GM19043 (cell line): ENCODE results near the gene WSB1.
"Not testable (repeated sequence)": the region's sequence is repeated elsewhere in the genome, so short reads cannot be mapped to it uniquely, and the experiment has no call there.

ENCODE experiments used
- ATAC-seq: cut with Tn5 transposase; IDR thresholded peaks from one replicate; pipeline ENCODE4 v1.9.1; 2021; ENCODE audit warnings: low read depth; ENCODE audit not compliant: unreplicated experiment

The WSB1 gene

GRCh38 chr17:27279132-27279531, 14.8 kb upstream of the WSB1 start:
- not testable (repeated sequence) for ATAC-seq

GRCh38 chr17:27280527-27280926, 13.4 kb upstream of the WSB1 start:
- ATAC-seq = no peak

- no peak for ATAC-seq
These were observed 12.5 kb upstream of the WSB1 start for GRCh38 chr17:27281438-27281837.

- no peak for ATAC-seq
These were observed 11.8 kb upstream of the WSB1 start for GRCh38 chr17:27282054-27282551.

- ATAC-seq = no peak
These were observed 10.9 kb upstream of the WSB1 start for GRCh38 chr17:27283060-27283459.

- ATAC-seq = no peak
These were observed 10.2 kb upstream of the WSB1 start for GRCh38 chr17:27283751-27284150.

- no peak for ATAC-seq
These were observed 9.0 kb upstream of the WSB1 start for GRCh38 chr17:27284811-27285415.

GRCh38 chr17:27285516-27285915, 8.4 kb upstream of the WSB1 start:
- ATAC-seq = no peak

- ATAC-seq = no peak
These were observed 5.7 kb upstream of the WSB1 start for GRCh38 chr17:27288183-27288582.

- no peak for ATAC-seq
These were observed 4.1 kb upstream of the WSB1 start for GRCh38 chr17:27289856-27290255.

- no peak for ATAC-seq
These were observed 2.9 kb upstream of the WSB1 start for GRCh38 chr17:27290916-27291598.

- ATAC-seq = no peak
These were observed 486 bp upstream of the WSB1 start for GRCh38 chr17:27293359-27293897.

GRCh38 chr17:27294689-27295630, 1.0 kb downstream of the WSB1 start:
- peak; percentile 62 for ATAC-seq

- no peak for ATAC-seq
These were observed 2.0 kb downstream of the WSB1 start for GRCh38 chr17:27295945-27296344.

GRCh38 chr17:27296428-27296979, 2.6 kb downstream of the WSB1 start:
- no peak for ATAC-seq

- no peak for ATAC-seq
These were observed 5.6 kb downstream of the WSB1 start for GRCh38 chr17:27299384-27300049.

- ATAC-seq = no peak
These were observed 9.8 kb downstream of the WSB1 start for GRCh38 chr17:27303734-27304133.

- no peak for ATAC-seq
These were observed 12.4 kb downstream of the WSB1 start for GRCh38 chr17:27306276-27306835.

- ATAC-seq = no peak
These were observed 16.7 kb downstream of the WSB1 start for GRCh38 chr17:27310565-27311110.
